ENCODE results near the gene HOXC6. TPM values are rescaled to one million over a fixed set of nuclear protein-coding genes. Genes with fewer than 3 reads are reported as not detected.

Gene HOXC6
- total and polyA plus RNA-seq, 2 of the 13 experiments (the other 11 are each of a cell fraction or from before 2014, with no cell fraction given) = not detected

DNA sequence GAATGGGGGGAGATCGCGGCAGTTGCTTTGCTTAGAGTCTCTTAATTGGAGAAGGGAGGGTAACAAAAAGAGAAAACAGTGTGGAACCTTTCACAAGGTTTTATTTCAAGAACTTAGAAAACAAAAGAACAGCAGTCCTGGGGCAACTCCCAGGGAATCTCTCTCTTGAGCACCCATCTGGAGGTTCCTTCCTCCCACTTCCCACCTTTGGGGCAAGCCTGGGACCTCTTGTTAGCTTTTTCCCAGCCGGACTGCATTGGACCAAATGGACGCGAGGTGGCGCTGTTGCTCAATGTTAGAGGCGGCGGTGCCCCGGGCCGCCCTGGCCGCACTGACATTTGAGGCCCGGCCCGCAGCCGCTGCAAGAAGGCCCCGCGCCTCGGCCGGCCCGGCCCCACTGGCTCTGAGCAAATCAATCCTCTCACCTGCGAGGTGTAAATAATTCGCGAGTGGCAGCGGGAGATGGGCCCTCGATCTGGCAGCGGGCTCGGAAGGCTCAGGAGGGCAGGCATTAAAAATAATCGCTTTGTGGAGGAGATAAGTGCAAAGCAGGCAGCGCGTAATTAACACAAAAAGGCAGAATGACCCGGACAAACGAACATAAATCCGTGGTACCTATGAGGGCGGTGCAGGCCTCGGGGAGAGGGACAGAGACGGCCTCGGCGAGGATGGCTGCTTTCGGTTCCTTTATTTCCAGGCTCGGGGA, 22.2 kb upstream of the HOXC6 start (continued):
- peak; percentile 83 for TF ChIP-seq ZBED4 (CRISPR knock-in tag; IDR thresholded peaks at IDR 0.05; ENCODE audit: borderline replicate concordance)
- TF ChIP-seq MAF1 (CRISPR knock-in tag; IDR thresholded peaks at IDR 0.05; ENCODE audit: borderline replicate concordance) = no peak
- TF ChIP-seq NPAS2 (CRISPR knock-in tag; IDR thresholded peaks at IDR 0.05; ENCODE audit: borderline replicate concordance) = no peak
- TF ChIP-seq, protein P1, sequence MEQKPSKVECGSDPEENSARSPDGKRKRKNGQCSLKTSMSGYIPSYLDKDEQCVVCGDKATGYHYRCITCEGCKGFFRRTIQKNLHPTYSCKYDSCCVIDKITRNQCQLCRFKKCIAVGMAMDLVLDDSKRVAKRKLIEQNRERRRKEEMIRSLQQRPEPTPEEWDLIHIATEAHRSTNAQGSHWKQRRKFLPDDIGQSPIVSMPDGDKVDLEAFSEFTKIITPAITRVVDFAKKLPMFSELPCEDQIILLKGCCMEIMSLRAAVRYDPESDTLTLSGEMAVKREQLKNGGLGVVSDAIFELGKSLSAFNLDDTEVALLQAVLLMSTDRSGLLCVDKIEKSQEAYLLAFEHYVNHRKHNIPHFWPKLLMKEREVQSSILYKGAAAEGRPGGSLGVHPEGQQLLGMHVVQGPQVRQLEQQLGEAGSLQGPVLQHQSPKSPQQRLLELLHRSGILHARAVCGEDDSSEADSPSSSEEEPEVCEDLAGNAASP (CRISPR knock-in tag; IDR thresholded peaks at IDR 0.05; ENCODE audit: borderline replicate concordance) = peak; percentile 58
- no peak for TF ChIP-seq NR2F2 (IDR thresholded peaks at IDR 0.05; ENCODE audit: borderline replicate concordance, low read depth)
- TF ChIP-seq PATZ1 (CRISPR knock-in tag; IDR thresholded peaks at IDR 0.05) = 0 out of 2 replicates have a peak, but pooled peaks have one; percentile 17
- no peak for TF ChIP-seq SP1 (IDR thresholded peaks at IDR 0.05)
- TF ChIP-seq SP1 (CRISPR knock-in tag; IDR thresholded peaks at IDR 0.05) = no peak
- no peak for TF ChIP-seq POLR2AphosphoS5 (IDR thresholded peaks at IDR 0.05; ENCODE audit: low read depth, low read length)
- TF ChIP-seq CBX5 (CRISPR knock-in tag; IDR thresholded peaks at IDR 0.05; ENCODE audit: borderline replicate concordance) = no peak
- no peak for TF ChIP-seq ZHX1 (CRISPR knock-in tag; IDR thresholded peaks at IDR 0.05; ENCODE audit: low read depth)
- TF ChIP-seq, protein P2, sequence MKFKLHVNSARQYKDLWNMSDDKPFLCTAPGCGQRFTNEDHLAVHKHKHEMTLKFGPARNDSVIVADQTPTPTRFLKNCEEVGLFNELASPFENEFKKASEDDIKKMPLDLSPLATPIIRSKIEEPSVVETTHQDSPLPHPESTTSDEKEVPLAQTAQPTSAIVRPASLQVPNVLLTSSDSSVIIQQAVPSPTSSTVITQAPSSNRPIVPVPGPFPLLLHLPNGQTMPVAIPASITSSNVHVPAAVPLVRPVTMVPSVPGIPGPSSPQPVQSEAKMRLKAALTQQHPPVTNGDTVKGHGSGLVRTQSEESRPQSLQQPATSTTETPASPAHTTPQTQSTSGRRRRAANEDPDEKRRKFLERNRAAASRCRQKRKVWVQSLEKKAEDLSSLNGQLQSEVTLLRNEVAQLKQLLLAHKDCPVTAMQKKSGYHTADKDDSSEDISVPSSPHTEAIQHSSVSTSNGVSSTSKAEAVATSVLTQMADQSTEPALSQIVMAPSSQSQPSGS (CRISPR knock-in tag; IDR thresholded peaks at IDR 0.05) = no peak
- no peak for TF ChIP-seq MNT (IDR thresholded peaks at IDR 0.05)
- no peak for TF ChIP-seq ZKSCAN8 (CRISPR knock-in tag; IDR thresholded peaks at IDR 0.05; ENCODE audit: borderline replicate concordance)
- TF ChIP-seq ZNF598 (CRISPR knock-in tag; IDR thresholded peaks at IDR 0.05; ENCODE audit: borderline replicate concordance) = no peak

All from HepG2 (cell line).